SK-N-SH (cell line): ENCODE results near the gene BEST1. TPM values are rescaled to one million over a fixed set of nuclear protein-coding genes. Genes with fewer than 3 reads are reported as not detected.
A peak's percentile ranks its signal among the peaks of the same experiment; 100 is the strongest.
"Not testable (repeated sequence)": the region's sequence is repeated elsewhere in the genome, so short reads cannot be mapped to it uniquely, and the experiment has no call there.

Source experiments
- CTCF ChIA-PET: fragments of 300-600, 350-600 bp; formaldehyde crosslinking; extraction: SDS; loops from one replicate; lab custom pipeline; 2021; lab: Yijun Ruan, JAX
- POLR2A ChIA-PET: fragments of 350-600 bp; sonication (Branson Sonifier 250); formaldehyde crosslinking; extraction: SDS; loops from one replicate; lab custom pipeline; 2020; ENCODE audit warnings: antibody characterized with exemption, inconsistent platforms; lab: Yijun Ruan, JAX
- DNase-seq: peaks from one replicate; pipeline ENCODE4 v3.0.0; 2012
- H2AFZ ChIP-seq: fragments of 200-600 bp; sonication (generic); 2 replicates; pipeline ENCODE4 v1.8.1; 2016; ENCODE audit warnings: antibody characterized with exemption, mild to moderate bottlenecking, low read depth
- H3F3A ChIP-seq: fragments of 200-600 bp; sonication (generic); replicated peaks from 2 replicates; pipeline ENCODE3; 2016; ENCODE audit warnings: antibody characterized with exemption, mild to moderate bottlenecking; ENCODE audit not compliant: insufficient read depth
- H3K27ac ChIP-seq, 2 experiments: fragments of 200-500 bp in 1 of 2; fragments of 200-600 bp in 1 of 2; sonication (Bioruptor generic) in 1 of 2; sonication (generic), shearing (Covaris generic) in 1 of 2; 2 replicates each; pipeline versions ENCODE4 v1.5.1 to v1.6.1; 2014 to 2016; ENCODE audit warnings: low read depth in 2 of 2, inconsistent platforms in 1 of 2, low read length in 1 of 2, mild to moderate bottlenecking in 1 of 2, mixed read lengths in 1 of 2
- H3K27me3 ChIP-seq: fragments of 200-600 bp; sonication (generic), shearing (Covaris generic); 2 replicates; pipeline ENCODE4 v1.6.1; 2016; ENCODE audit warnings: mixed run types; ENCODE audit not compliant: insufficient read depth
- H3K36me3 ChIP-seq, 2 experiments: fragments of 200-500 bp in 1 of 2; fragments of 200-600 bp in 1 of 2; sonication (Bioruptor generic) in 1 of 2; sonication (generic) in 1 of 2; replicated peaks in 1 of 2; 2 replicates each; pipeline versions ENCODE3 to v1.5.1; 2014 to 2016; ENCODE audit warnings: low read length in 1 of 2, mild to moderate bottlenecking in 1 of 2; ENCODE audit not compliant: insufficient read depth in 2 of 2, control insufficient read depth in 1 of 2
- H3K4me1 ChIP-seq, 2 experiments: fragments of 200-500 bp in 1 of 2; fragments of 200-600 bp in 1 of 2; sonication (Bioruptor generic) in 1 of 2; sonication (generic), shearing (Covaris generic) in 1 of 2; 2 replicates each; pipeline versions ENCODE4 v1.5.1 to v1.6.1; 2014 to 2016; ENCODE audit warnings: low read depth in 1 of 2, low read length in 1 of 2, mixed run types in 1 of 2; ENCODE audit not compliant: insufficient read depth in 2 of 2, control insufficient read depth in 1 of 2
- H3K4me2 ChIP-seq: fragments of 200-600 bp; sonication (generic), shearing (Covaris generic); 2 replicates; pipeline ENCODE4 v1.6.1; 2017; ENCODE audit warnings: mixed run types
- H3K4me3 ChIP-seq, 2 experiments: fragments of 200-500 bp in 1 of 2; fragments of 200-600 bp in 1 of 2; sonication (Bioruptor generic) in 1 of 2; sonication (generic), shearing (Covaris generic) in 1 of 2; 2 replicates each; pipeline versions ENCODE4 v1.5.1 to v1.8.1; 2014 to 2016; ENCODE audit warnings: low read depth in 2 of 2, inconsistent platforms in 1 of 2, low read length in 1 of 2, mild to moderate bottlenecking in 1 of 2, mixed read lengths in 1 of 2, moderate library complexity in 1 of 2
- H3K79me2 ChIP-seq: fragments of 200-600 bp; sonication (generic); 2 replicates; pipeline ENCODE4 v1.8.1; 2017; ENCODE audit warnings: mild to moderate bottlenecking; ENCODE audit not compliant: insufficient read depth
- H3K9ac ChIP-seq: fragments of 200-600 bp; sonication (generic); 2 replicates; pipeline ENCODE4 v1.6.1; 2017; ENCODE audit warnings: mixed run types
- H3K9me2 ChIP-seq: fragments of 200-600 bp; sonication (generic); 2 replicates; pipeline ENCODE4 v1.6.1; 2017; ENCODE audit warnings: mixed run types
- H3K9me3 ChIP-seq: fragments of 200-600 bp; sonication (generic); 2 replicates; pipeline ENCODE4 v1.6.1; 2017; ENCODE audit warnings: mixed run types, mild to moderate bottlenecking, moderate library complexity
- H4K20me1 ChIP-seq: fragments of 200-600 bp; sonication (generic); 2 replicates; pipeline ENCODE4 v1.6.1; 2017; ENCODE audit warnings: mild to moderate bottlenecking, mixed run types; ENCODE audit not compliant: insufficient read depth
- EP300 ChIP-seq, 2 experiments: IDR thresholded peaks; 2 replicates each; pipeline versions ENCODE4 v1.4.0 to v1.6.1; 2012; ENCODE audit warnings: borderline replicate concordance in 1 of 2, low read depth in 1 of 2, low read length in 1 of 2
- FOSL2 ChIP-seq: IDR thresholded peaks from 2 replicates; pipeline ENCODE4 v1.4.0; 2012; ENCODE audit warnings: low read depth, mild to moderate bottlenecking, moderate library complexity, borderline replicate concordance
- FOXM1 ChIP-seq: IDR thresholded peaks from 2 replicates; pipeline ENCODE4 v1.4.0; 2012; ENCODE audit warnings: low read depth, mild to moderate bottlenecking
- GABPA ChIP-seq: IDR thresholded peaks from 2 replicates; pipeline ENCODE4 v1.4.0; 2012; ENCODE audit warnings: low read depth, mild to moderate bottlenecking
- JUND ChIP-seq: IDR thresholded peaks from 2 replicates; pipeline ENCODE4 v1.4.0; 2012
- MAX ChIP-seq: IDR thresholded peaks from 2 replicates; pipeline ENCODE4 v1.4.0; 2012; ENCODE audit warnings: low read depth
- NRF1 ChIP-seq: IDR thresholded peaks from 2 replicates; pipeline ENCODE4 v1.6.1; 2012; ENCODE audit warnings: low read depth, mild to moderate bottlenecking, low read length
- PBX3 ChIP-seq: IDR thresholded peaks from 2 replicates; pipeline ENCODE4; 2012
- POLR2AphosphoS5 ChIP-seq: IDR thresholded peaks from 2 replicates; pipeline ENCODE4 v1.6.1; 2012; ENCODE audit warnings: low read depth, low read length
- RXRA ChIP-seq: IDR thresholded peaks from 2 replicates; pipeline ENCODE4 v1.4.0; 2012; ENCODE audit warnings: low read depth, mild to moderate bottlenecking, borderline replicate concordance
- SIN3A ChIP-seq: IDR thresholded peaks from 2 replicates; pipeline ENCODE4 v1.6.1; 2012; ENCODE audit warnings: low read depth, mild to moderate bottlenecking, low read length, moderate library complexity, borderline replicate concordance
- SMC3 ChIP-seq: IDR thresholded peaks from 2 replicates; pipeline ENCODE4 v1.6.1; 2012; ENCODE audit warnings: low read depth, low read length, improper control_type of control experiment
- TEAD4 ChIP-seq: IDR thresholded peaks from 2 replicates; pipeline ENCODE4 v1.4.0; 2012; ENCODE audit warnings: mild to moderate bottlenecking, borderline replicate concordance; ENCODE audit not compliant: insufficient read depth
- ZBTB33 ChIP-seq: IDR thresholded peaks from 2 replicates; pipeline ENCODE4 v1.4.0; 2012; ENCODE audit warnings: low read depth, borderline replicate concordance
- WGBS: methylation state at CpG from one replicate; pipeline ENCODE4 v1.1.6; 2017; ENCODE audit warnings: low lambda C conversion rate; 5-methylcytosine and 5-hydroxymethylcytosine counted together
- polyA plus RNA-seq, 3 experiments: library from polyadenylated mRNA; depleted of rRNA; stranded (reverse); fragments of >200 nt; gene quantifications; 2 replicates each; pipeline ENCODE4 v1.2.3, GENCODE V29; 2012

BEST1 gene
- polyA plus RNA-seq, 1 of the 3 experiments (the other 2 are of a cell fraction): 0.30 TPM

- Histone ChIP-seq H3K9me2 (no peaks in the 10 kb centered on the region), H3K9ac (no peak overlapping the region), H2AFZ (no peak overlapping the region), H3K4me2 (no peak overlapping the region), H4K20me1 (peaks cover 44% of the 10 kb centered on the region), H3K79me2 (peaks cover 36% of the 10 kb centered on the region), H3K4me3 (no peak overlapping the region)
- POLR2A ChIA-PET: interaction anchor here (0.6 to 3.0 kb wide), 5 partner anchors 13 to 118 kb away, joined by 3 to 18 read pairs (median 4); partner anchors contain the start of gene BEST1
- 80% methylated on average over 10 of the region's 10 CpGs for WGBS
- TF ChIP-seq SMC3 (no peak), POLR2AphosphoS5 (peak; percentile 9; the same call in 1 of the 2 replicates), GABPA (no peak), TEAD4 (no peak), ZBTB33 (no peak), MAX (no peak), NRF1 (no peak), FOSL2 (no peak), RXRA (no peak), JUND (peak; percentile 3; the same call in 1 of the 2 replicates)
- TF ChIP-seq, all 33 proteins: peak for 2
- Histone ChIP-seq H3K4me1 (peaks cover 17 to 21% of the 10 kb centered on the region in 2 experiments), H3K9me3 (no peaks in the 10 kb centered on the region), H3K27me3 (no peaks in the 10 kb centered on the region), H3F3A (peaks cover 38% of the 10 kb centered on the region), H3K36me3 (peaks cover 31 to 34% of the 10 kb centered on the region in 2 experiments), H3K27ac (peak overlapping the region in 1 of 2 experiments; percentile 13; a peak in 1 of 4 replicates)
- no peak for DNase-seq
- CTCF ChIA-PET: interaction anchor here (1.4 to 11.7 kb wide), 4 partner anchors 16 to 145 kb away, joined by 4 to 64 read pairs (median 31); no protein-coding TSS in a partner anchor
Observed at GRCh38 chr11:61963282-61964057, 13.3 kb downstream of the BEST1 start.

- no peaks in the 10 kb centered on the region for H3K9me2 ChIP-seq
- ChIA-PET POLR2A (interaction anchor here (1.4 to 3.0 kb wide), 2 partner anchors 13 to 14 kb away, joined by 4 to 18 read pairs; partner anchors contain the start of gene BEST1), CTCF (interaction anchor here (1.9 to 11.7 kb wide), 4 partner anchors 17 to 118 kb away, joined by 7 to 64 read pairs (median 31); no protein-coding TSS in a partner anchor)
- no peaks in the 10 kb centered on the region for H3K27me3 ChIP-seq
- H3K4me1 ChIP-seq: peaks cover 24 to 27% of the 10 kb centered on the region in 2 experiments
- H4K20me1 ChIP-seq: peaks cover 44% of the 10 kb centered on the region
- no peak for DNase-seq
- peak overlapping the region; percentile 88 for H3K4me2 ChIP-seq
- peaks cover 31 to 34% of the 10 kb centered on the region in 2 experiments for H3K36me3 ChIP-seq
- H3K9ac ChIP-seq: no peak overlapping the region
- no peak overlapping the region for H2AFZ ChIP-seq
- H3K27ac ChIP-seq: peak overlapping the region in 1 of 2 experiments; percentile 13; a peak in 1 of 4 replicates
- WGBS: 84% methylated on average over 4 of the region's 4 CpGs
- H3K9me3 ChIP-seq: no peaks in the 10 kb centered on the region
- peak overlapping the region in 1 of 2 experiments; percentile 99; a peak in 1 of 4 replicates for H3K4me3 ChIP-seq
- TF ChIP-seq EP300 (IDR thresholded peaks at IDR 0.05; ENCODE audit: borderline replicate concordance in 1 of 2, low read depth in 1 of 2, low read length in 1 of 2) (no peak), PBX3 (no peak), FOXM1 (no peak), SIN3A (no peak)
- peaks cover 43% of the 10 kb centered on the region for H3K79me2 ChIP-seq
- H3F3A ChIP-seq: peaks cover 44% of the 10 kb centered on the region
Observed at GRCh38 chr11:61964058-61964665, 14.0 kb downstream of the BEST1 start.

- H3K27me3 ChIP-seq, H3K9me2 ChIP-seq, H3K27ac ChIP-seq, H2AFZ ChIP-seq, DNase-seq, H3K9me3 ChIP-seq: not testable (repeated sequence)
- peaks cover 44% of the 10 kb centered on the region for H4K20me1 ChIP-seq
- H3K9ac ChIP-seq: peak overlapping the region; percentile 95; the same call in 1 of the 2 replicates
- CTCF ChIA-PET: interaction anchor here (1.5 to 11.7 kb wide), 5 partner anchors 15 to 143 kb away, joined by 6 to 64 read pairs (median 7); no protein-coding TSS in a partner anchor
- H3K4me2 ChIP-seq: peak overlapping the region; percentile 88
- 76% methylated on average over 9 of the region's 9 CpGs for WGBS
- H3K79me2 ChIP-seq: peaks cover 43% of the 10 kb centered on the region
- peak overlapping the region; percentile 99 for H3K4me3 ChIP-seq
- H3K4me1 ChIP-seq: peaks cover 27 to 30% of the 10 kb centered on the region in 2 experiments
- peaks cover 31 to 34% of the 10 kb centered on the region in 2 experiments for H3K36me3 ChIP-seq
- H3F3A ChIP-seq: peaks cover 50% of the 10 kb centered on the region
- POLR2A ChIA-PET: interaction anchor here (1.4 to 5.2 kb wide), 3 partner anchors 14 to 15 kb away, joined by 4 to 76 read pairs (median 18); partner anchors contain the start of gene BEST1
Observed at GRCh38 chr11:61964666-61965271, 14.6 kb downstream of the BEST1 start.
